NCI-H748 treated with DMSO at 0.1 percent for 48 hours (cell line): ENCODE measurements around the gene PCDHA2.
"Not testable (repeated sequence)": the region's sequence is repeated elsewhere in the genome, so short reads cannot be mapped to it uniquely, and the experiment has no call there.

Source experiments
- DNase-seq: peaks from one replicate; lab custom pipeline; 2025; lab: John Stamatoyannopoulos, UW

Gene PCDHA2

DNA sequence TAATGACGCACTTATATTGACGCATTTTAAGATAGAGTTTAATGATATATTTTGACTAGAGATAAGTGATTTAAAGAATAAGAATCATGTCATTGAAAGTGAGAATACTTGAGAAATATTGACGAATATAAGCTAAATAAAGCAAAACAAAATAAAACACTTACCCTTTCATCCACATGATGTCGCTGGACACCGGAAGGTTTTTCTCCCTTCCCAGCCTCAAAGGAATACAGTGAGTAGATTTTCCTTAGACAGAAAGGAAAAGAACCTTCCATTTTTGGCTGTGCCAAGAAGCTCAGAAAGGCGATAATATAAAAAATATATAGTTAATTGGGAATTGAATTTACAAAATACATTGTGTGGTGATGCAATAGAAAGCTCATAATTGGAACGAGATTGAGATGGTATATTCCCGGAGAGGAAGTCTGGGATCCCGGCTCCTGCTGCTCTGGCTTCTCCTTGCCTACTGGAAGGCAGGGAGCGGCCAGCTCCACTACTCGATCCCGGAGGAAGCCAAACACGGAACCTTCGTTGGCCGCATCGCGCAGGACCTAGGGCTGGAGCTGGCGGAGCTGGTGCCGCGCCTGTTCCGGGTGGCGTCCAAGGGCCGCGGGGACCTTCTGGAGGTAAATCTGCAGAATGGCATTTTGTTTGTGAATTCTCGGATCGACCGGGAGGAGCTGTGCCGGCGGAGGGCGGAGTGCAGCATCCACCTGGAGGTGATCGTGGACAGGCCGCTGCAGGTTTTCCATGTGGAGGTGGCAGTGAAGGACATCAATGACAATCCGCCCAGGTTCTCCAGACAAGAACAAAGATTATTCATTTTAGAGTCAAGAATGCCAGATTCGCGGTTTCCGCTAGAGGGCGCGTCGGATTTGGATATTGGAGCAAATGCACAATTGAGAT lies 27.0 kb downstream of the PCDHA2 start, which contains the start of gene PCDHA5:
PCDHA5 (plus strand) TSS at position 239 of the 906 bp plus-strand sequence.
- DNase-seq: no peak

DNA sequence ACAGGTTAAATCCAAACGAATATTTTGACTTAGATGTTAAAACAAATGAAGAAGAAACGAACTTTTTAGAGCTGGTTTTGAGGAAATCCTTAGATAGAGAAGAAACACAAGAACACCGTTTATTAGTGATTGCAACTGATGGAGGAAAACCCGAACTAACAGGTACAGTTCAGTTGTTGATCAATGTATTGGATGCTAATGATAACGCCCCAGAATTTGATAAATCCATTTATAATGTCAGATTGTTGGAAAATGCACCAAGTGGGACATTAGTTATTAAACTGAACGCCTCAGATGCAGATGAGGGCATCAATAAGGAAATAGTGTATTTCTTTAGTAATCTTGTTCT lies 27.6 kb downstream of the PCDHA2 start:
- DNase-seq: no peak

DNA sequence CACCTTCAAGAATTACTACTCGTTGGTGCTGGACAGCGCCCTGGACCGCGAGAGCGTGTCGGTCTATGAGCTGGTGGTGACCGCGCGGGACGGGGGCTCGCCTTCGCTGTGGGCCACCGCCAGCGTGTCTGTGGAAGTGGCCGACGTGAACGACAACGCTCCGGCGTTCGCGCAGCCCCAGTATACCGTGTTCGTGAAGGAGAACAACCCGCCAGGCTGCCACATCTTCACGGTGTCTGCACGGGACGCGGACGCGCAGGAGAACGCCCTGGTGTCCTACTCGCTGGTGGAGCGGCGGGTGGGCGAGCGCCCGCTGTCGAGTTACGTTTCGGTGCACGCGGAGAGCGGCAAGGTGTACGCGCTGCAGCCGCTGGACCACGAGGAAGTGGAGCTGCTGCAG lies 28.3 kb downstream of the PCDHA2 start:
- not testable (repeated sequence) for DNase-seq

DNA sequence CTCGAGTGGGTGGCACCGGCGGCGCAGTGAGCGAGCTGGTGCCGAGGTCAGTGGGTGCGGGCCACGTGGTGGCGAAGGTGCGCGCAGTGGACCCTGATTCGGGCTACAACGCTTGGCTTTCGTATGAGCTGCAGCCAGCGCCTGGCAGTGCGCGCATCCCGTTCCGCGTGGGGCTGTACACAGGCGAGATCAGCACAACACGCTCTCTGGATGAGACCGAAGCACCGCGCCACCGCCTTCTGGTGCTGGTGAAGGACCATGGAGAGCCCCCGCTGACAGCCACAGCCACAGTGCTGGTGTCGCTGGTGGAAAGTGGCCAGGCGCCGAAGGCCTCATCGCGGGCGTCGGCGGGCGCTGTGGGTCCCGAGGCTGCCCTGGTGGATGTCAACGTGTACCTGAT lies 28.8 kb downstream of the PCDHA2 start:
- no peak for DNase-seq

DNA sequence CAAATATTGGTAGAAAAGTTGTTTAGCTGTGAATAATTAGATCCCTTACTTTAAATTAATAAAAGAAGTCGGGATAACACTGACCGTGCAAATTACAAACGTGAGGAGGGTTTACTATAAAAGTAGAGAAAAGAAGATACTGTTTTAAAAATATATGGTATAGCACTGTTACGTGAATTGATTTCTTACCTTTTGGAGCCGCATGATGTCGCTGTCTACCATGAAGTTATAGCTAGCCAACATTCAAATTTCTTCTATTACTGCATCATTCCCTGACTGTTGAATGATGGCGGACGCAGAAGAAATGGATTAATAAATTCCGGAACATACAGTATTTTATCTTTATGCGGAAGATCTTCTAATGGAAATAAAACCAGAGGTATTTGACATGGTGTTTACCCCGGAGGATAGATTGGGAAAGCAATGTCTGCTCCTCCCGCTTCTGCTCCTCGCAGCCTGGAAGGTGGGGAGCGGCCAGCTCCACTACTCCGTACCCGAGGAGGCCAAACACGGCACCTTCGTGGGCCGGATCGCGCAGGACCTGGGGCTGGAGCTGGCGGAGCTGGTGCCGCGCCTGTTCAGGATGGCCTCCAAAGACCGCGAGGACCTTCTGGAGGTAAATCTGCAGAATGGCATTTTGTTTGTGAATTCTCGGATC lies 33.2 kb downstream of the PCDHA2 start, which contains the start of gene PCDHA6:
PCDHA6 (plus strand) TSS at position 257 of the 658 bp plus-strand sequence; CDS start at position 389, 132 bp downstream.
- no peak for DNase-seq

DNA sequence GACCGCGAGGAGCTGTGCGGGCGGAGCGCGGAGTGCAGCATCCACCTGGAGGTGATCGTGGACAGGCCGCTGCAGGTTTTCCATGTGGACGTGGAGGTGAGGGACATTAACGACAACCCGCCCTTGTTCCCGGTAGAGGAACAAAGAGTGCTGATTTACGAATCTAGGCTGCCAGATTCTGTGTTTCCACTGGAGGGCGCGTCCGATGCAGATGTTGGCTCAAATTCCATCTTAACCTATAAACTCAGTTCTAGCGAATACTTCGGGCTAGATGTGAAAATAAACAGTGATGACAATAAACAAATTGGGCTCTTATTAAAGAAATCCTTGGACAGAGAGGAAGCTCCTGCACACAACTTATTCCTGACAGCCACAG lies 33.7 kb downstream of the PCDHA2 start:
- DNase-seq: no peak

DNA sequence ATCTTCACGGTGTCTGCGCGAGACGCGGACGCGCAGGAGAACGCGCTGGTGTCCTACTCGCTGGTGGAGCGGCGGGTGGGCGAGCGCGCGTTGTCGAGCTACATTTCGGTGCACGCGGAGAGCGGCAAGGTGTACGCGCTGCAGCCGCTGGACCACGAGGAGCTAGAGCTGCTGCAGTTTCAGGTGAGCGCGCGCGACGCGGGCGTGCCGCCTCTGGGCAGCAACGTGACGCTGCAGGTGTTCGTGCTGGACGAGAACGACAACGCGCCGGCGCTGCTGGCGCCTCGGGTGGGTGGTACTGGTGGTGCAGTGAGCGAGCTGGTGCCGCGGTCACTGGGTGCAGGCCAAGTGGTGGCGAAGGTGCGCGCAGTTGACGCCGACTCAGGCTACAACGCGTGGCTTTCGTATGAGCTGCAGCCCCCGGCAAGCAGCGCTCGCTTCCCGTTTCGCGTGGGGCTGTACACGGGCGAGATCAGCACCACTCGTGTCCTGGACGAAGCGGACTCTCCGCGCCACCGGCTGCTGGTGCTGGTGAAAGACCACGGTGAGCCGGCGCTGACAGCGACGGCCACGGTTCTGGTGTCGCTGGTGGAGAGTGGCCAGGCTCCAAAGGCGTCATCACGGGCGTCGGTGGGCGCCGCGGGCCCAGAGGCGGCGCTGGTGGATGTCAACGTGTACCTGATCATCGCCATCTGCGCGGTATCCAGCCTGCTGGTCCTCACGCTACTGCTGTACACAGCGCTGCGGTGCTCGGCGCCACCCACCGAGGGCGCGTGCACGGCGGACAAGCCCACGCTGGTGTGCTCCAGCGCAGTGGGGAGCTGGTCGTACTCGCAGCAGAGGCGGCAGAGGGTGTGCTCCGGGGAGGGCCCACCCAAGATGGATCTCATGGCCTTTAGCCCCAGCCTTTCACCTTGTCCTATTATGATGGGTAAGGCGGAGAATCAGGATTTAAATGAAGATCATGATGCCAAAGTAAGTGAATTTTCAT lies 35.2 kb downstream of the PCDHA2 start:
- not testable (repeated sequence) for DNase-seq

DNA sequence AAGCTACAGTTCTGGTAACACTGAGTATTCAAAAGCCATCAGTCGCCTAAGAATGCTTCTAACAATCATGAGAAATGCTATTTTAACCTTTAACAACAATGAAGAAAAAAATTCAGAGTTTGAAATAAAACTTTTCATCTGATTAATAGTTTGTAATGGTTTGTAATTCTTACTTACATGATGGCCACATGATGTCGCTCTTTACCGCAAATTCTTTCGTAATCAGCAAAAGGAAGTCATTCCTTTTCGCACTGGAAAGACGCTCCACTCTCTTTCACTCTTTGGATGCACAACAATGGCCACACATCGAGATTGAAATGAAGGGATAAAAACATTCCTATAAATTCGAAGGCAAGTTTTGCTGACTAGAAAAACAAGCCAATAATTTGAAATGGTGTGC lies 39.3 kb downstream of the PCDHA2 start, which contains the start of gene PCDHA7:
PCDHA7 (plus strand) TSS at position 277 of the 400 bp plus-strand sequence; CDS start at position 392, 115 bp downstream.
- DNase-seq: no peak

DNA sequence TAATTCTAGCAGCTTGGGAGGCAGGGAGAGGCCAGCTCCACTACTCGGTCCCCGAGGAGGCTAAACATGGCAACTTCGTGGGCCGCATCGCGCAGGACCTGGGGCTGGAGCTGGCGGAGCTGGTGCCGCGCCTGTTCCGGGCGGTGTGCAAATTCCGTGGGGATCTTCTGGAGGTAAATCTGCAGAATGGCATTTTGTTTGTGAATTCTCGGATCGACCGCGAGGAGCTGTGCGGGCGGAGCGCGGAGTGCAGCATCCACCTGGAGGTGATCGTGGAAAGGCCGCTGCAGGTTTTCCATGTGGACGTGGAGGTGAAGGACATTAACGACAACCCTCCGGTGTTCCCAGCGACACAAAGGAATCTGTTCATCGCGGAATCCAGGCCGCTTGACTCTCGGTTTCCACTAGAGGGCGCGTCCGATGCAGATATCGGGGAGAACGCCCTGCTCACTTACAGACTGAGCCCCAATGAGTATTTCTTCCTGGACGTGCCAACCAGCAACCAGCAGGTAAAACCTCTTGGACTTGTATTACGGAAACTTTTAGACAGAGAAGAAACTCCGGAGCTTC lies 39.9 kb downstream of the PCDHA2 start:
- not testable (repeated sequence) for DNase-seq

DNA sequence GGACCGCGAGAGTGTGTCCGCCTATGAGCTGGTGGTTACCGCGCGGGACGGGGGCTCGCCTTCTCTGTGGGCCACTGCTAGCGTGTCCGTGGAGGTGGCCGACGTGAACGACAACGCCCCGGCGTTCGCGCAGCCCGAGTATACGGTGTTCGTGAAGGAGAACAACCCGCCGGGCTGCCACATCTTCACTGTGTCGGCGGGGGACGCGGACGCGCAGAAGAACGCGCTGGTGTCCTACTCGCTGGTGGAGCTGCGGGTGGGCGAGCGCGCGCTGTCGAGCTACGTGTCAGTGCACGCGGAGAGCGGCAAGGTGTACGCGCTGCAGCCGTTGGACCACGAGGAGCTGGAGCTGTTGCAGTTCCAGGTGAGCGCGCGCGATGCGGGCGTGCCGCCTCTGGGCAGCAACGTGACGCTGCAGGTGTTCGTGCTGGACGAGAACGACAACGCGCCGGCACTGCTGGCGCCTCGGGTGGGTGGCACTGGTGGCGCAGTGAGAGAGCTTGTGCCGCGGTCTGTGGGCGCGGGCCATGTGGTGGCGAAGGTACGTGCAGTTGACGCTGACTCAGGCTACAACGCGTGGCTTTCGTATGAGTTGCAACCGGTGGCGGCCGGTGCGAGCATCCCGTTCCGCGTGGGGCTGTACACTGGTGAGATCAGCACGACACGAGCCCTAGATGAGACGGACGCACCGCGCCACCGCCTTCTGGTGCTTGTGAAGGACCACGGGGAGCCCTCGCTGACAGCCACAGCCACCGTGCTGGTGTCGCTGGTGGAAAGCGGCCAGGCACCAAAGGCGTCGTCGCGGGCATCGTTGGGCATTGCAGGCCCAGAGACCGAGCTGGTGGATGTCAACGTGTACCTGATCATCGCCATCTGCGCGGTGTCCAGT lies 41.2 kb downstream of the PCDHA2 start:
- no peak for DNase-seq

DNA sequence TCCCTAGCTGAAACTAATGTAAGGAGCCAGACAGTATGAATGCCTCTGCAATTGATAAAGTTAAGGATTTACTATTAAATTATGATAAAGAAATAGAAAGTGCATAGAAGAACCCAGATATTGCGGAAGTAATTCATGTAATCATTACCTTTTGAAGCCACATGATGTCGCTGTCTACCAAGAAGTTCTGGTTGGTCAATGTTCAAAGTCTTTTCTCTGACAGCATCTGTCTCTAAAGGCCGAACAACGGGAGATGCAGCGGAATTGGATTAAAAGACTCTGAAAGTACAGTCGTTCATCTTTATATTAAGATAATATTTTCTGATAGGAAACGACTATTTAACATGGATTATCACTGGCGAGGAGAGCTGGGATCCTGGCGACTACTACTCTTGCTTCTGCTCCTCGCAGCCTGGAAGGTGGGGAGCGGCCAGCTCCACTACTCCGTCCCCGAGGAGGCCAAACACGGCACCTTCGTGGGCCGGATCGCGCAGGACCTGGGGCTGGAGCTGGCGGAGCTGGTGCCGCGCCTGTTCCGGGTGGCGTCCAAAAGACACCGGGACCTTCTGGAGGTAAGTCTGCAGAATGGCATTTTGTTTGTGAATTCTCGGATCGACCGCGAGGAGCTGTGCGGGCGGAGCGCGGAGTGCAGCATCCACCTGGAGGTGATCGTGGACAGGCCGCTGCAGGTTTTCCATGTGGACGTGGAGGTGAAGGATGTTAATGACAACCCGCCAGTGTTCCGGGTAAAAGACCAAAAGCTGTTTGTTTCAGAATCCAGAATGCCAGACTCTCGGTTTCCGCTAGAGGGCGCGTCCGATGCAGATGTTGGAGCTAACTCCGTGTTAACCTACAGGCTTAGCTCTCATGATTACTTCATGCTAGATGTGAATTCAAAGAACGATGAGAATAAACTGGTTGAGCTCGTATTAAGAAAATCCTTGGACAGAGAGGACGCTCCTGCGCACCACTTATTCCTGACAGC lies 46.6 kb downstream of the PCDHA2 start, which contains the start of gene PCDHA8:
PCDHA8 (plus strand) TSS at position 210 of the 985 bp plus-strand sequence; CDS start at position 345, 135 bp downstream.
- peak; percentile 79 for DNase-seq

DNA sequence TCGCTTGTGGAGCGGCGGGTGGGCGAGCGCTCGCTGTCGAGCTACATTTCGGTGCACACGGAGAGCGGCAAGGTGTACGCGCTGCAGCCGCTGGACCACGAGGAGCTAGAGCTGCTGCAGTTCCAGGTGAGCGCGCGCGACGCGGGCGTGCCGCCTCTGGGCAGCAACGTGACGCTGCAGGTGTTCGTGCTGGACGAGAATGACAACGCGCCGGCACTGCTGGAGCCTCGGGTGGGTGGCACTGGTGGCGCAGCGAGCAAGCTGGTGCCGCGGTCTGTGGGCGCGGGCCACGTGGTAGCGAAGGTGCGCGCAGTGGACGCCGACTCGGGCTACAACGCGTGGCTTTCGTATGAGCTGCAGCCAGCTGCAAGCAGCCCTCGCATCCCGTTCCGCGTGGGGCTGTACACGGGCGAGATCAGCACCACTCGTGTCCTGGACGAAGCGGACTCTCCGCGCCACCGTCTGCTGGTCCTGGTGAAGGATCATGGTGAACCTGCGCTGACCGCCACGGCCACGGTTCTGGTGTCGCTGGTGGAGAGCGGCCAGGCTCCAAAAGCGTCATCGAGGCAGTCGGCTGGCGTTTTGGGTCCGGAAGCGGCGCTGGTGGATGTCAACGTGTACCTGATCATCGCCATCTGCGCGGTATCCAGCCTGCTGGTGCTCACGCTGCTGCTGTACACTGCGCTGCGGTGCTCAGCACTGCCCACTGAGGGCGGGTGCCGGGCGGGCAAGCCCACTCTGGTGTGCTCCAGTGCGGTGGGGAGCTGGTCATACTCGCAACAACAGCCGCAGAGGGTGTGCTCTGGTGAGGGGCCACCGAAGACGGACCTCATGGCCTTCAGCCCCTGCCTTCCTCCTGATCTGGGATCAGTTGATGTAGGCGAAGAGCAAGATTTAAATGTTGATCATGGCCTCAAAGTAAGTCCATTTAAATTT lies 48.4 kb downstream of the PCDHA2 start:
- no peak for DNase-seq
